GM12873 (cell line): Measurements from ENCODE around the gene THAP10.

Source experiments
- TF ChIP-seq, protein P1 (sequence below): IDR thresholded peaks from 2 replicates; pipeline ENCODE4 v1.5.1; 2012; ENCODE audit warnings: low read depth, mild to moderate bottlenecking, moderate library complexity, low read length, control low read depth; ENCODE audit not compliant: insufficient read depth; ENCODE audit errors: missing control alignments

The THAP10 gene

GRCh38 chr15:70892002-70892911 lies at the start of gene THAP10, which contains the start of gene LRRC49:
THAP10 (minus strand) TSS chr15:70892433; CDS start chr15:70892272, 161 bp downstream.
LRRC49 (plus strand) TSS chr15:70892826; CDS start chr15:70892895, 69 bp downstream.
- TF ChIP-seq, protein P1, sequence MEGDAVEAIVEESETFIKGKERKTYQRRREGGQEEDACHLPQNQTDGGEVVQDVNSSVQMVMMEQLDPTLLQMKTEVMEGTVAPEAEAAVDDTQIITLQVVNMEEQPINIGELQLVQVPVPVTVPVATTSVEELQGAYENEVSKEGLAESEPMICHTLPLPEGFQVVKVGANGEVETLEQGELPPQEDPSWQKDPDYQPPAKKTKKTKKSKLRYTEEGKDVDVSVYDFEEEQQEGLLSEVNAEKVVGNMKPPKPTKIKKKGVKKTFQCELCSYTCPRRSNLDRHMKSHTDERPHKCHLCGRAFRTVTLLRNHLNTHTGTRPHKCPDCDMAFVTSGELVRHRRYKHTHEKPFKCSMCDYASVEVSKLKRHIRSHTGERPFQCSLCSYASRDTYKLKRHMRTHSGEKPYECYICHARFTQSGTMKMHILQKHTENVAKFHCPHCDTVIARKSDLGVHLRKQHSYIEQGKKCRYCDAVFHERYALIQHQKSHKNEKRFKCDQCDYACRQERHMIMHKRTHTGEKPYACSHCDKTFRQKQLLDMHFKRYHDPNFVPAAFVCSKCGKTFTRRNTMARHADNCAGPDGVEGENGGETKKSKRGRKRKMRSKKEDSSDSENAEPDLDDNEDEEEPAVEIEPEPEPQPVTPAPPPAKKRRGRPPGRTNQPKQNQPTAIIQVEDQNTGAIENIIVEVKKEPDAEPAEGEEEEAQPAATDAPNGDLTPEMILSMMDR, result no peak

GRCh38 chr15:70936326-70936725 lies 44.1 kb upstream of the THAP10 start:
- TF ChIP-seq, protein P1, result no peak

DNA sequence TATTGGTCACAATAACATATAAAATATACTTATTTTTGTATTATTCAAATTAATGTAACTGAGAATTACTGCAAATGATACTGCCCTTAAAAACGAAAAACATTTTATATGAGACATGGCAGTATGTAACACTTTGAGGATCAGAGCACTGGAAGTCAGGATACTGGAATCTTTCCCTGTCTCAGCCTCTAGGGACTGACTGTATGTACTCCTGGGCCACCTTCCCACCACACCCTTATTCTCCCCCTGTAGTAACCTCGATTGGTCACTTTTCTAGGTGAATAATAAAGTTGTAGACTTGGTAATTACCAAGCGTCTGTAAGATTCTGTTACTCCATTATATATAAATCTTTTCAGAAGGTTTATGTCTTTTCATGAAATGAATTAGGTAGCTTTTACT lies 43.4 kb upstream of the THAP10 start:
- TF ChIP-seq, protein P1, result no peak

GRCh38 chr15:70933411-70933810 lies 41.2 kb upstream of the THAP10 start:
- TF ChIP-seq, protein P1, result no peak

DNA sequence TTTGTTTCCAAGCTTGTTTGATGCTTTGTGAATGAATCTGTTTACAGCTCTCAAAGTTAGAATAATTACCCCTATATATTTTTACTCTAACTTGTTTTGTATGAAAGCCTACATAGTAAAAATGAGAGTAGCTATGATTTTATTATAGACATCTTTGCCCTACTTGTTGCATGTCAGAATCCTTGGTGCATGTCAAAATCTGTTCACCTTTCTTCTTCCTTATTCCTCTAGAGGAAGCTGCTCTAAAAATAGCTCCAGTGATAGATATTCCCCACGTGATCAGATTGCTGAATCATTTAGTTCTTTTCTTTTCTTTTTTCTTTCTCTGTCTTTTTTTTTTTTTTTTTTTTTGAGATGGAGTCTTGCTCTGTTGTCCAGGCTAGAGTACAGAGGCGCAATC lies 40.2 kb upstream of the THAP10 start:
- TF ChIP-seq, protein P1, result no peak

- TF ChIP-seq, protein P1, result no peak
Observed at GRCh38 chr15:70931821-70932220, 39.6 kb upstream of the THAP10 start.

DNA sequence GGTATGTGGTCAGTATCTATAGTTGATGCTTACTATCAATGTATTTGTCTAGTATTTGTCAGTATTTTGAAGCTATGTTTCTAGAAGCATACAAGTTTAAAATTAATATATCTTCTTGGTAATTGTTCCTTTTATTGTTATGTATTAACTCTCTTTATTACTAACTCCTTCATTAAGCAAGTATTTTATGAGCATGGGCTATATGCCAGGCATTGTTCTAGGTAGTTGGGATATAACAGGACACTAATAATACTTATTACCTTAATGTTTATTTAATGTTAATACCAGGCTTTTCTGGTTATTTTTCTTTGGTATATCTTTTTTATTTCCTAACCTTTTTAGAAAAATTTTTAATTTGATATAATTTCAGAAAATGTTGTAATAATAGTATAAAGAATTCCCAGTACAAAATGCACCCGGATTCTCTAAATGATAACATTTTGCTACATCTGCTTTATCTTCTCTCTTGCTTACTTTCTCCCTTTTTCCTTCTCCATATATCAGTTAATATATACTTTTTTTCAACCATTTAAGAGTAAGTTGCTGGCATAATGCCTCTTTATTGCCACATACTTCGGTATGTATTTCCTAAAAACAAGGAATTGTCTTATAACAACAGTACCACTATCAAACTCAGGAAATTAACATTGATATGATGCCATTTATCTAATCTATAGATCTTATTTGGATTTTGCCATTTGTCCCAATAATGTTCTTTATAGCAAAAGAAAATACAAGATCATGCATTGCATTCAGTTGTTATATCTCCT lies 31.3 kb upstream of the THAP10 start:
- TF ChIP-seq, protein P1, result no peak
